ENCODE measurements around the gene MITF.

Gene MITF

DNA sequence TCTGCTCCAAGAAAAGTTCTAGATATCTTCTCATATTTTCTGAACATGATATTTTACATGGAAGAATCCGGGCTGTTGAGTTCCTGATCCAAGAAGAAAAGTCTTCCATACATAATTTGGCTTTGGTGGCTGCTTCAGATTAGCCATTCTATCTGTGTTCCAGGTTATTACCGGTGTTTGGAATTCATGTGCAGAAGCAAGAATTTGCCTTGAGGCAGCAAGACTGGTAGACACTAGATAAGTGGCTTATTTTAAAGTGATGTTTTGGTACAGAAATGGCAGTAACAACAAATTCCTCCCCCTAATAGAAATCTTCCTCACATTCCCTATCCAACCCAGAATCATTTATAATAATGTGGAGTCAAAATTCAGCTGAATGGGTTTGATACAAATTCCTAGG lies 29.2 kb downstream of the MITF start:
- TF ChIP-seq, protein P1, sequence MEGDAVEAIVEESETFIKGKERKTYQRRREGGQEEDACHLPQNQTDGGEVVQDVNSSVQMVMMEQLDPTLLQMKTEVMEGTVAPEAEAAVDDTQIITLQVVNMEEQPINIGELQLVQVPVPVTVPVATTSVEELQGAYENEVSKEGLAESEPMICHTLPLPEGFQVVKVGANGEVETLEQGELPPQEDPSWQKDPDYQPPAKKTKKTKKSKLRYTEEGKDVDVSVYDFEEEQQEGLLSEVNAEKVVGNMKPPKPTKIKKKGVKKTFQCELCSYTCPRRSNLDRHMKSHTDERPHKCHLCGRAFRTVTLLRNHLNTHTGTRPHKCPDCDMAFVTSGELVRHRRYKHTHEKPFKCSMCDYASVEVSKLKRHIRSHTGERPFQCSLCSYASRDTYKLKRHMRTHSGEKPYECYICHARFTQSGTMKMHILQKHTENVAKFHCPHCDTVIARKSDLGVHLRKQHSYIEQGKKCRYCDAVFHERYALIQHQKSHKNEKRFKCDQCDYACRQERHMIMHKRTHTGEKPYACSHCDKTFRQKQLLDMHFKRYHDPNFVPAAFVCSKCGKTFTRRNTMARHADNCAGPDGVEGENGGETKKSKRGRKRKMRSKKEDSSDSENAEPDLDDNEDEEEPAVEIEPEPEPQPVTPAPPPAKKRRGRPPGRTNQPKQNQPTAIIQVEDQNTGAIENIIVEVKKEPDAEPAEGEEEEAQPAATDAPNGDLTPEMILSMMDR (IDR thresholded peaks at IDR 0.05; ENCODE audit: low read depth, low read length, missing control alignments): no peak
- DNase-seq (ENCODE audit: low read depth): no peak
- H3K4me3 ChIP-seq (ENCODE audit: low read depth, low read length): no peak overlapping the region
- in situ Hi-C loops (cut with HindIII; ENCODE audit: low sequenced_read_pairs): no loop called here

DNA sequence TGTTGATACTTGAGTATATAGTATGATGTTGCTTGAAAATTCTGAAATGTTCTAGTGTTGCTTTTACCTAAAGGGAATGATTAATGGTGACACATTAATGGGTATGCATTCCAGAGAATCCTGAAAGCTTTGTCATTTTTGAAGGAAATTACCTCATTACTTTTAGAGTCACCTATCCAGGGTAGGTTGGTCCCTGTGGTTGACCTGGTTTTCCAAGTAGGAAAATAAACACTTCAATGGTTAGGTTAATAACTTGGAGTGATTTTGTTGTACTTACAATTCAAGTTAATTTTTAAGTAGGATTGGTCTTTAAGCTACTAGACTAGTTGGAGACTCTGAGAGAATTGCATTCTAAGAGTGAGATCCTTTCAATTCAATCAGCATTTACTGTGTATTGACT lies 31.0 kb downstream of the MITF start:
- TF ChIP-seq, protein P1 (IDR thresholded peaks at IDR 0.05; ENCODE audit: low read depth, low read length, missing control alignments): no peak
- DNase-seq (ENCODE audit: low read depth): no peak
- in situ Hi-C loops (cut with HindIII; ENCODE audit: low sequenced_read_pairs): no loop called here
- no peak overlapping the region for H3K4me3 ChIP-seq (ENCODE audit: low read depth, low read length)

DNA sequence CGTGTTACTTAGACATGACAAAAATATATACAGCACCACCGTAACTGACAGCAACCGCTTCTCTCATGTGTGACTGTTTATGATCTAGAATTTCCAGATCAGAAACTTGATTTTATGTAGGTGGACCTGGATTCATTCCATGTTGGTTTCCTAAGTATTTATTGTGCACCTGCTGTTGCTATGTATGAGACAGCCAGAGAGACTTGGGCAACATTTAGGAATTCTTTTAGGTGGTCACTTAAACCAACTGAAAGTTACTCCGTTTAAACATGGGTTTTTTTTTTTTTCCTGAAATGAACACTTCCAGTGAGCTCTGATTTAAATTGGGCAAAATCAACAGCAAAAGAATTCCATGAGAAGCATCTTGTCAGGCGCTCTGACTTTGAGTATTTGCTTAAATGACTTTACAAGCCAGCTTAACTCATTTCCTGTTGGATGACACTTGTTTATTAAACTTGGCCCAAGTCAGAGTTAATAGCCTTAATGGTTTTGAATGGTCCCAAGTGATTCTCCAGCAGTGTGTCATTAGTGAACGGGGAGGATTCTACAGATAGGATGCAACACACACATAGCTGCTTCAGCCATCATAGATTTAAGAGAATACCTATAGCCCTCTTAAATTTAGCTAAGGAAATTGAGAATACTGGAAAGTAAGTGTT lies 31.8 kb downstream of the MITF start:
- TF ChIP-seq, protein P1 (IDR thresholded peaks at IDR 0.05; ENCODE audit: low read depth, low read length, missing control alignments): no peak
- in situ Hi-C loops (cut with HindIII; ENCODE audit: low sequenced_read_pairs): no loop called here
- H3K4me3 ChIP-seq (ENCODE audit: low read depth, low read length): no peak overlapping the region
- no peak for DNase-seq (ENCODE audit: low read depth)

DNA sequence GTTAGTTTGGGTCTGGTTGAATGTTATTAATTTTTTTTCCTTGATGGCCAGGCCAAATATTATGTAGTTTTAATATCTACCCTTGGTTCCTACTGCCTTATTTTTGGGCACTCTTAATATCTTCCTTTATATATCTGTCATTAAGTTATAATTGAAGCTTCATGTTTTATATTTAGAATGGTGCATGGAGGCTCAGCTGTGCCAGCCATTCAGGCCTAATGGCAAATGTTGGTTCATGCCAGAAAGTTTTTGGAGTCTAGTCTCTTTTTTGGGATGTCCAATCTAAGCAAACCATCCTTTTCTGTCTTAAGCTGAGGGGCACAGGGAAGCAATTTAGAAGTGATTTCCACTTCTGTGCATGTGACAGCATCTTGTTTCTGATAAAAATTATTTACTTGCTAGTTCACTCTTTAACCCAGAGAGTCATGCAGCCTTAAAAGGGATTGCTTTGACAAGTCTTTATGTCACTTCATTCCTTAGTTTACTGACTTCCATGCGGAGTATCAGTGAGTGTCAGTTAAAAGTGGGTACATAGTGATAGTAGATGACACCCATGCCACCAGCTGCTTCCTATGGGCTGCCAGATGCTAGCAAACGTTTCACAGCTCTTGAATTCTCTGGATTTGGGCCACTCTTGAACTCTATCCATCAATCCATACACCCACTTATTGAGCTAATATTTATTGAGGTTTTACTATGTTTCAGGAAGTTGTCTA lies 33.0 kb downstream of the MITF start:
- TF ChIP-seq, protein P1 (IDR thresholded peaks at IDR 0.05; ENCODE audit: low read depth, low read length, missing control alignments): no peak
- in situ Hi-C loops (cut with HindIII; ENCODE audit: low sequenced_read_pairs): no loop called here
- no peak for DNase-seq (ENCODE audit: low read depth)
- no peak overlapping the region for H3K4me3 ChIP-seq (ENCODE audit: low read depth, low read length)

DNA sequence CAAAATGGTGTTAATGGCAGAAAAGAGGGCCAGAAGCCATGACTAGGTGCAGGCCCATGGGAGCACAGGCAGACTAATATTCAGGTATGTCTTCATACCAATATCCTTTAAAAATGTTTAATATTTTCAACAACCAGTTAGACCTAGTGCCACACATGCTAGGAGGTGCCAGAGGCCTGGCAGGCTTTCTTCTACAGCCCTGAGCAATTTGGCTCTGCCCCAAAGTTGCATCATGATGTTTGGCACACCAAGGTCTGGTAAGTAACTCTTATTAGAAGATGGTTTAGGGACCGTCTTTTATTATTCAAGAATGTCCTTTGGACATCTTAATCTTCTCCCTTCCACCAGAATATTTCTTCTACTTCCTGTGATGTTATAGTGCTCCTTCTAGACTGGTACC lies 34.8 kb downstream of the MITF start:
- H3K4me3 ChIP-seq (ENCODE audit: low read depth, low read length): no peak overlapping the region
- DNase-seq (ENCODE audit: low read depth): no peak
- TF ChIP-seq, protein P1 (IDR thresholded peaks at IDR 0.05; ENCODE audit: low read depth, low read length, missing control alignments): no peak
- in situ Hi-C loops (cut with HindIII; ENCODE audit: low sequenced_read_pairs): no loop called here

DNA sequence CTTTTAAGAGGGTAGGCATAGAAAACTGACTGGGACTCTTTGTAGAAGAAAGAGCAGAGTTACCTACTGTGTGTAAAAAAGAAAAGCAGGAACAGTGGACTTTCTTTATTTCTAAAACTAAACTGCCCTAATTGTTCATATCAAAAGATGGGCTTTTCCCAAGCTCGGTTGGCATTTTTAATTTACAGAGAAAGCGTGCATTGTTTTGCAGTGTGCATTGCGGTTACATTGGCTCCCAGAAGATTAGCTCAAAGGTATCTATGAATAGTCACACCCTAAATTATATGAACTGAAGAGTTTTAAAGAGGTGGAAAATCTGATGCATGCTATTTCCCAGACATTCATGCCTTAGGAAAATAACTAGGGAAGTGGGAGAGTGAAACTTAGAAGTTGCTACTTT lies 36.5 kb downstream of the MITF start:
- TF ChIP-seq, protein P1 (IDR thresholded peaks at IDR 0.05; ENCODE audit: low read depth, low read length, missing control alignments): no peak
- H3K4me3 ChIP-seq (ENCODE audit: low read depth, low read length): no peak overlapping the region
- no peak for DNase-seq (ENCODE audit: low read depth)
- in situ Hi-C loops (cut with HindIII; ENCODE audit: low sequenced_read_pairs): no loop called here
